ENCODE results near the gene GRID2.

GRID2 gene

DNA sequence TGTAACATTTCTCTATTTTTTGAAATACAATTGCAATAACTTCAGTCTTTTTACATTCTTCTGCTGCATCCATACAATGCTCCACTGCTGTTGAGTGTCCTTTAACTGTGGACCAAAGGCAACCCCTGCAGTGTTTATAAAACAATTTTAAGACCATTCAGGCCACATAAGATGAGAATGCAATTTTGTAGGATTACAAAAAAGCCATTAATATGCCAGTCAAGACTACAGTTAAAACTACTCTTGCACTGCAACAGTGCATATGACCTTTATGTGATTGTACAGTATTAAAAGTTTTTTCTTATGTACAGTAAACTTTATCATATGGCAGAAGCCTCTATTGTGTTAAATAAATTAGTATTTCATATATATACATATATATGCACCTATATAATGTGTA, 1469.1 kb downstream of the GRID2 start:
- no peak for DNase-seq

- DNase-seq = no peak
These were observed 1471.8 kb downstream of the GRID2 start for GRCh38 chr4:93775551-93775950.

DNA sequence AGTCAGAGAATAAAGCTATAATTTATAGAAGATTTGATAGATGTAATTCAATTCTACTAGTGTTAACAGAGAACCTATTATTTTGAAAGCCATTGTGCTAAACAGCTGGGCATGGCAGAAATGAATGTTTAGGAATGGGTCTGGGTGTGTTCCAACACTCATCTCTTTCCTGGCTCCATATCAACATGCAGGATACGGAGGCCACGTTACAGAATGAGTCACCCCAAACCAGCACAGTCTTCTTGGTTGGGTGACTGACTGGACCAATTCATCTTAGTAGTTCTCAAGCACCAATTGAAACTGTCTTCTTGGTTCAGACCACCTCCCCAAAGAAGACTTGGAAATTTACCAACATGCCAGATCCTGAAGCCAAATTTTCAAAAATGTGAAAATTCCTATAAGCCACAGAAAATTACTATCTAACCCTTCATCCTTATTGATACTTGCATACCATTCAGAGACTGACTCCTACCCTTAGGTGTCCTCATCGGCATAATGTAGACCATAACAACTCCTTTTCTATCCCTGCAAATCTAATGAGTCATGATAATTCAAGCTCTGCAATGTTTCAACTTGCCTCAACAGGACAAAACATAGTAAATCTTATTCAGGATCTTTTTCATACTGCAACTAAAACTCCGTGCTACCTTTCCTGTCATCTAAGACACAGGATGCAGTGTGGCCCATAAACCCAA, 1472.8 kb downstream of the GRID2 start:
- DNase-seq = no peak

- DNase-seq = no peak
These were observed 1473.3 kb downstream of the GRID2 start for GRCh38 chr4:93777081-93777460.

- DNase-seq = no peak
These were observed 1475.5 kb downstream of the GRID2 start for GRCh38 chr4:93779228-93779627.

DNA sequence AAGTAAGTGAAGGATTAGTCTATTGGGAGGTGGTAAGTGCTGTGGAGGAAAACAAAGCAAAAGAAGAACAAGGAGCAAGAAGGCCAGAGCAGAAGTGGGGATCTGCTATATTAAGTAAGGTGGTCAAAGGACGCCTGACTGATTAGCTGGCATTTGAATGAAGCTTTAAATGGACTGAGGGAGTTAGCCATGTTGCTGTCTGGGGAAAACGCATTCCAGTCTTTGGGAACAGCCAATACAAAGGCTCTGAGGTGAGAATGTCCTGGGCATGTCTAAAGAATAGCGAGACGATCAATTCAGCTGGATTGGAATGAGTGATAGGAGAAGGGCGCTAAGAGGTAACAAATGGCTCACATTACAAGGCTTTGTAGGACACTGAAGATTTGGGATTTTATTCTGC, 1476.3 kb downstream of the GRID2 start:
- no peak for DNase-seq

- DNase-seq = no peak
These were observed 1477.4 kb downstream of the GRID2 start for GRCh38 chr4:93781198-93781597.

GRCh38 chr4:93786149-93786548, 1482.4 kb downstream of the GRID2 start:
- no peak for DNase-seq

GRCh38 chr4:93788712-93789111, 1484.9 kb downstream of the GRID2 start:
- no peak for DNase-seq

GRCh38 chr4:93791570-93792195, 1487.9 kb downstream of the GRID2 start:
- no peak for DNase-seq

GRCh38 chr4:93802045-93802444, 1498.3 kb downstream of the GRID2 start:
- DNase-seq = no peak

GRCh38 chr4:93809773-93810172, 1506.0 kb downstream of the GRID2 start:
- DNase-seq = no peak

DNA sequence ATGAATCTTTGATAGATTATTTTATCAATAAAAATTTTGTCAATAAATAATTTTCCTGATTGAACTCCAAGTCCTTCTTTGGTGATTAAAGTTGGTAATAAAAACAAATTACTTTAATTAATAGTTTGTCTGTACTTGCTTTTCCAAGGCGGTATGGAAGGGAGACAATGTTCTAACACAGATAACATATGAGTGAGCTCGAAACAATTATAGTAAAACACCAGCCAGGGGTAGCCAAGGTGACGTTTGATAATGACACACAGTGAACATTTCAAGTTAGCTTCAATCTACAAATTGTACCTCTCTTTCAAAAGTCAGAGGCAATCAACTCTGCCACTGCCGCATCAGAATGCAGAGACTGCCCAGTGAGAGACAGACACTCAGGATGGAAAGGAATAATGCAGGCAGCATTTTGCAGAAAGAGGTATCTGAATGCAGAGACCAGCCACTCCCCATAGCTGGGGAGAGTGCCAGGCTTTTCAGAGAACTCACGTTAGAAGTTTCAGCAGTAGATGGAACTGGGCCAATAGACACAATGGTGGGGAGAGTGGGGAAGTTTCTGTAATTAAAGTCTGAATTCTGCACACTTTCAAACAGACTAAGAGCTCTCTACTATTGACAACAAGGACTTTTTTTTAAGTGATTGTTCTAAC, 1506.7 kb downstream of the GRID2 start:
- no peak for DNase-seq

DNA sequence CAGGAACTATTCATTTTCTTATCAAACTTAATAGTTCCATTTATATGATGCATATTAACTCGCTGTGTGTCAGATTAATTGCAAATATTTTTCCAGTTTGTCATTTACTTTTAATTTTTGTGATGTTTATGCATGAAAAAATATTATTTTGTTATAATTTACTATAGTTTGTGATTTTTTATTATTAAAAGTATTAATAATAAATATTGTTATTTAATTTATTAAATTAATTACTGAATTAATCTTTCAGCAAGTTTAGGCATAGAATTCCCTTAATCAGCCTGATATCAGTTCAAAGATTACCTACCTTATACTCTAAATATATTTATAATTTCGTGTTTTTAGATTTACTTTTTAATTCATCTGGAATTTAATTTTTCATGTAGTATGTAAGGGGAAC, 1509.3 kb downstream of the GRID2 start:
- no peak for DNase-seq

DNA sequence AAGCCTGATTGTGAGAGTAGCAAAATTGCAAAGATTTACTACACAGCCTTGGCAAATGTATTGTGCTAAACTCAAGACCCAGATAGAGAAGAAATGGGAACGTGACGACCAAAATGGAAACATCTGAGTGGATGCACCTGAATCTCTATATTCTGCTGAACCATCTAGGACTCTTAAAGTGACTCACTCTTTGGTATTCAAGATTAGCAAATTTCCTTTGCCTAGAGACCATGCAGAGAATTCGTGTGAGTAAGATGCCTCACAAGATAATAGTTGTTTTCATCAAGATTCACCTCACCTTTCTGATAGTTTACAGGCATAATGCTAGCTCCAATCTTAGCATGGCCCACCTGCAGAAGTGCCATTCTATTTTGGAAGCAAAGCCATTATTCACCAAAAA, 1510.4 kb downstream of the GRID2 start:
- DNase-seq = no peak

GRCh38 chr4:93814722-93815121, 1511.0 kb downstream of the GRID2 start:
- DNase-seq = no peak
